Measurements from ENCODE around the gene CAPS2. TPM values are rescaled to one million over a fixed set of nuclear protein-coding genes. Genes with fewer than 3 reads are reported as not detected.

The CAPS2 gene
- total RNA-seq, 1 experiment from 2014 or later = 4.2 TPM

GRCh38 chr12:75329918-75330826 is at the start of gene CAPS2 (continued):
- TF ChIP-seq HMGXB4 (CRISPR knock-in tag; IDR thresholded peaks at IDR 0.05) (0 out of 2 replicates have a peak, but pooled peaks have one; percentile 28), ZNF416 (CRISPR knock-in tag; IDR thresholded peaks at IDR 0.05) (no peak), ATF6 (CRISPR knock-in tag; IDR thresholded peaks at IDR 0.05) (no peak), ZNF232 (CRISPR knock-in tag; IDR thresholded peaks at IDR 0.05) (no peak), ZNF317 (CRISPR knock-in tag; IDR thresholded peaks at IDR 0.05; ENCODE audit: borderline replicate concordance, low read depth) (no peak), MYBL2 (CRISPR knock-in tag; IDR thresholded peaks at IDR 0.05) (no peak), HMGA2 (CRISPR knock-in tag; IDR thresholded peaks at IDR 0.05) (no peak), ZNF121 (CRISPR knock-in tag; IDR thresholded peaks at IDR 0.05) (peak; percentile 49; the same call in 1 of the 2 replicates), ZNF532 (CRISPR knock-in tag; IDR thresholded peaks at IDR 0.05; ENCODE audit: borderline replicate concordance) (no peak), SMAD4 (CRISPR knock-in tag; IDR thresholded peaks at IDR 0.05) (no peak), SOX15 (CRISPR knock-in tag; IDR thresholded peaks at IDR 0.05) (no peak), NR2C2 (CRISPR knock-in tag; IDR thresholded peaks at IDR 0.05) (no peak), TEAD1 (CRISPR knock-in tag; IDR thresholded peaks at IDR 0.05) (no peak), EMX1 (CRISPR knock-in tag; IDR thresholded peaks at IDR 0.05) (no peak), CTCF (IDR thresholded peaks at IDR 0.05) (no peak), ZNF671 (CRISPR knock-in tag; IDR thresholded peaks at IDR 0.05) (no peak)

GRCh38 chr12:75378354-75378753 is 48.2 kb upstream of the CAPS2 start:
- no peak overlapping the region for H3K4me3 Mint-ChIP-seq
- peaks cover 18% of the 10 kb centered on the region for H3K9me3 Mint-ChIP-seq
- no peaks in the 10 kb centered on the region for H3K4me1 Mint-ChIP-seq
- no peak for DNase-seq (ENCODE audit: low spot score)
- no peak for ATAC-seq
- H3K27ac Mint-ChIP-seq = no peak overlapping the region
- POLR2A ChIA-PET = no interaction called here
- H3K36me3 Mint-ChIP-seq = peaks cover 6% of the 10 kb centered on the region; the same call in 1 of the 2 replicates
- CTCF ChIA-PET = interaction anchor here (2.4 kb wide), 1 partner anchor 13 kb away, joined by 6 read pairs; the partner anchor contains the start of gene GLIPR1L2
- TF ChIP-seq STAT6 (CRISPR knock-in tag; conservative IDR thresholded peaks at IDR 0.05; ENCODE audit: low read depth) (no peak), HMGXB4 (CRISPR knock-in tag; IDR thresholded peaks at IDR 0.05) (no peak)
- no peaks in the 10 kb centered on the region for H3K27me3 Mint-ChIP-seq (ENCODE audit: low read depth)

Data from WTC11 (cell line).